GM04504 (cell line): ENCODE measurements around the gene TCP1.
A peak's percentile ranks its signal among the peaks of the same experiment; 100 is the strongest.
"Not testable (repeated sequence)": the region's sequence is repeated elsewhere in the genome, so short reads cannot be mapped to it uniquely, and the experiment has no call there.

Source experiments
- DNase-seq: peaks from one replicate; pipeline ENCODE4 v3.0.0-alpha.2; 2012; ENCODE audit warnings: low read depth

The TCP1 gene

DNA sequence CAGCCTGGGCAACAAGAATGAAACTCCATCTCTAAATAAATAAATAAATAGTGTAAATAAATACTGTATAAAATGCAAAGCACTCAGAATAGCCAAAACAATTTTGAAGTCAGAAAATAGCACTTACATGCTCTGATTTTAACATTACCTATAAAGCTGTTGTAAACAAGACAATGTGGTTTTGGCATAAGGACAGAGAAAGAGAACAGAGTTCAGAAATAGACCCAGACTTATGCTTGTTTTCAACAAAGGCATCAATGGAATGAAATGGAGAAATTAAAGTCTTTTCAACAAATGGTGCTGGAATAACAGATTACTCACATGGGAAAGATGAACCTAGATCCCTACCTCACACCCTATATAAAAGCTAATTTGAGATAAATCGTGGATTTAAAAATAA lies 17.2 kb downstream of the TCP1 start:
- no peak for DNase-seq

DNA sequence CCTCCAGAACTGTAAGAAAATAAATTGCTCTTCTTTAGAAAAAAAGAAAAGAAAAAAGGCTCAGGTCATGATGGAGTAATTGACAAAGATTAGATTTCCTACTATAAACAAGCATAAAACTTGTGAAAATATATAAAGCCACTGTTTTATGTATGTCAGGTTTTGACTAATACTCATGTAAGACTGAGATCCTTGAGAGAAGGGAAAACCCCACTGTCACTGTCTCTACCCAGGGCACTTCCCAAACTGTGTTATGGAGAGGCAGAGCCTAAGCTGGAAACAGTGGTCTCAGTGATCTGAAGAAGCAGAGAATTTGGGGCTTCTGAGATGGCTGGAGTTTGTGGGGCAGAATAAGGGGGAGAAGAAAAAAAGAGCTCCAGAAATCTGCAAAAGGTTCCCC lies 19.9 kb downstream of the TCP1 start:
- DNase-seq, result no peak

DNA sequence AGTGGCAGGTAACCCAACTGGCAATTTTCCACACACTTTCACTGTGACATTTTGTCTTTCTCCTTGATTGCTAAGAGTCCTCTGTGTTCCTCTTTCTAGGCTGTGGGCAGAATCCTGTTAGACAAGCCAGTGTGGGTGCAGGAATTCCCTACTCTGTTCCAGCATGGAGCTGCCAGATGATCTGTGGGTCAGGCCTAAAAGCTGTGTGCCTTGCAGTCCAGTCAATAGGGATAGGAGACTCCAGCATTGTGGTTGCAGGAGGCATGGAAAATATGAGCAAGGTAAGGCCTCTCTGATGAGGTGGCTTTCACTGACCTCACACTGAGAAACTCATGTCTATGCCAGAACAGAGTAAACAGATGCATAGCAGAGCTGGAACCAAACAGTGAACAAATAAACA lies 22.5 kb downstream of the TCP1 start:
- DNase-seq, result no peak

DNA sequence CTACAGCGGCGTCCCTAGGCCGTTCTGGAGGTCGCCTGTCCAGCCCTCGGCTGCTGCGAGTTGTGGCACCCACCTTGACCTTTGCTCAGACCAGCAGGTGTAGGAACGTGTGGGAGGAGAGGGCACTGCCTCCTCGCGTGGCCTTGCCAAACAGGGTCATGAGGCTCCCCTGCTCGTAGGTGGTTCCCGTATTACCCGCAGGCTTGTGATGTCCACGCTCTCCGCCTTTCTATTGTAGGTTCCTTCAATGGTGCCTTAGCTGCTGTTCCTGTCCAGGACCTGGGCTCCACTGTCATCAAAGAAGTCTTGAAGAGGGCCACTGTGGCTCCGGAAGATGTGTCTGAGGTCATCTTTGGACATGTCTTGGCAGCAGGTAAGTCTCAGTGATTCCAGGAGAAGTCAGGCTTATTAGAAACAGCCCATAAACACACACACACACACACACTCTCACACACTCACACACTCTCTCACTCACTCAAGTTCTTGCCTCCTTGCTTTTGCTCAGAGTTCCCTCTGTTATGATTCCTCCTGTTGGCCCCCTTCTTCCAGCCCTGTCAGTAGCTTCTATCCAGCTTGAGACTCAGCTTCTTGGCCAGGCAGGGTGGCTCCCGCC lies 26.6 kb downstream of the TCP1 start:
- DNase-seq, result no peak

GRCh38 chr6:159761873-159762680 lies 27.3 kb downstream of the TCP1 start, which contains the start of gene ACAT2:
ACAT2 (plus strand) TSS chr6:159762045; CDS start chr6:159762088, 43 bp downstream.
- DNase-seq, result peak; percentile 87

GRCh38 chr6:159761129-159761872 lies 28.1 kb downstream of the TCP1 start:
- DNase-seq, result no peak

DNA sequence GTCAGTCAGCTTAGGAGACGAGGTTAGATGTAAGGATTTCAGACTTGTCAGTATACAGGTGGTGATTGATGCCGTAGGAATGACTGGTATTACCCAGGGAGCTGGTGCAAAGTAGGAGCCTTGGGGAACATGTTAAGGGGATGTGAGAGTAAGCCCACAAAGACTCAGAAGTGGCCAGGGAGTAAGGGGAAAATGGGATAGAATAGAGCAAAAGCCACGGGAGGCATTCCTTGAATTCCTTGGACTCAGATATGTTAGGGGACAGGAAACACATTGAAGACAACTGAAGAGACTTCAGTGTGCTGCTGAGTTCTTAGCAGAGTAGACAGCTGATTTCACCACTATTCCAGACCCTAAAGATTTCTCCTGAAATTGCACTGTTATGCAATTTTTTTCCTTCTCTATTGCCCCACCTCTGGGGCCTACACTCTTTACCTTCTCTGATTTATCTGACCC lies 28.8 kb downstream of the TCP1 start:
- DNase-seq, result no peak

DNA sequence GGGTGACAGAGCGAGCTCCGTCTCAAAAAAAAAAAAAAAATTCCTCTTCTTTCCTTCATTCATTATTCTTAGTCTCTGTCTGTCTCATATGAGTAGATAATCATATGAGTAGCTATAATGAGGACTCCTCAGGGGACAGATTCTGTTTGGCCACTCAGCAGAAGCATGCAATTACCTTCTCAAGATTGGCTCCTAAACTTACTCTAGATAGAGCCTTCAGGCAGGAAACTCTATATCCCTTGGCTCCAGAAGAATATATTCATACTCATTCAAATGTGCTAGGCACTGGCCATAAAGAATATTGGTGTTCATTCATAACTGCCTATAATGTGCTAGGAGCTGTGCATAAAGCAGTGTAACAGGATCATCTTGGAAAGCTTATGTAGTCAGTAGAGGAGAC lies 29.8 kb downstream of the TCP1 start:
- DNase-seq, result no peak

GRCh38 chr6:159758031-159759001 lies 31.1 kb downstream of the TCP1 start:
- no peak for DNase-seq

GRCh38 chr6:159756508-159756907 lies 32.9 kb downstream of the TCP1 start:
- no peak for DNase-seq

DNA sequence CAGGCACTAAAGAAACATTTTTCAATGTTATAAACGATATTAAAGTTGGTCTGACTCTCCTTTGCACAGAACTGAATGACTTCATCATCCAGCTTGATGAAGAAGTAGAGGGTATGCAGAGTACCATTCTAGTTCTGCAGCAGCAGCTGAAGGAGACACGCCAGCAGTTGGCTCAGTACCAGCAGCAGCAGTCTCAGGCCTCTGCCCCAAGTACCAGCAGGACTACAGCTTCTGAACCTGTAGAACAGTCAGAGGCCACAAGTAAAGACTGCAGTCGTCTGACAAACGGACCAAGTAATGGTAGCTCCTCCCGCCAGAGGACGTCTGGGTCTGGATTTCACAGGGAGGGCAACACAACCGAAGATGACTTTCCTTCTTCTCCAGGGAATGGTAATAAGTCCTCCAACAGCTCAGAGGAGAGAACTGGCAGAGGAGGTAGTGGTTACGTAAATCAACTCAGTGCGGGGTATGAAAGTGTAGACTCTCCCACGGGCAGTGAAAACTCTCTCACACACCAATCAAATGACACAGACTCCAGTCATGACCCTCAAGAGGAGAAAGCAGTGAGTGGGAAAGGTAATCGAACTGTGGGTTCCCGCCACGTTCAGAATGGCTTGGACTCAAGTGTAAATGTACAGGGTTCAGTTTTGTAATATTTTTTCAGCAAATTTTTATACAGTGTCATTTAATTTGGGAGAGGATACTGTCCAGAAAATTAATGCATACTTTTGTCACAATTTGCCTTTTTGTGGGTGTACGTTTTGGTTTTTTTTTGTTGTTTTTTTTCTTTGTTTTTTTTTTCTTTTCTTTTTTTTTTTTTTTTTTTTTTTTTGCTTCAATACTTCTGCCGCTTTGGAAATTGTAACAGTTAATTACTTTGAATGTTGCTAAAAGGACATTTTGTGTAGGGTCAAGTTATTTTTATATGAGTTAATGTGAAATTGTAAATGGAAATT lies 34.2 kb downstream of the TCP1 start:
- no peak for DNase-seq

DNA sequence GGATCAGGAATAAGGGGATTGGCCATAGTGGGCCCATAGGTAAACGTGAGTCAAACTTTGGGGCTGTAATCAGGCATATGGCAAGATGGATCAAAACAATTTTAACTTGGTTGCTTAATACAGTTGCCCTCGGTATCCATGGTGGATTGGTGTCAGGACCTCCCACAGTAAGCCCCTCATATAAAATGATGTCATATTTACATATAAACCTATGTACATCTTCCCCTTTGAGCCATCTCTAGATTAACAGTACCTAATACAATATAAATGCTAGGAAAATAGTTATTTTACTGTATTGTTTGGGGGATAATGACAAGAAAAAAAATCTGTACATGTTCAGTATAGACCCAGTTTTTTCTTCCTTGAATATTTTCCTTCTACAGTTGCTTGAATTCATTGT lies 35.0 kb downstream of the TCP1 start:
- DNase-seq, result no peak

GRCh38 chr6:159753081-159753872 lies 36.1 kb downstream of the TCP1 start:
- DNase-seq, result no peak

GRCh38 chr6:159751448-159751847 lies 38.0 kb downstream of the TCP1 start:
- no peak for DNase-seq

DNA sequence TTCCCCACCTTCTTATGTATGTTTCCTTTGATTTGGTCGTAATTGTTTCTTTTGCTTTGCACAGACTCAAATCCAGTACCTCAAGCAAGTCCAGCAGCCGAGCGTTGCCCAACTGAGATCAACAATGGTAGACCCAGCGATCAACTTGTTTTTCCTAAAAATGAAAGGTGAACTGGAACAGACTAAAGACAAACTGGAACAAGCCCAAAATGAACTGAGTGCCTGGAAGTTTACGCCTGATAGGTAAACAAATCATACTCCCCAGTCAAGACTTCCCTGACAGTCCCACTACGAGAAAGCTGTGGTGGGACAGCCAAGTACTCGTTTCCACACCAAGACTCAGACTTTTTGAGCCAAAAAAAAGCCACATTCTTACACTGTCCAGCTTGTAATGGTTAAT lies 41.3 kb downstream of the TCP1 start:
- DNase-seq, result not testable (repeated sequence)

- no peak for DNase-seq
These were observed 42.6 kb downstream of the TCP1 start for GRCh38 chr6:159746759-159747158.

GRCh38 chr6:159745081-159745480 lies 44.3 kb downstream of the TCP1 start:
- DNase-seq, result no peak

- no peak for DNase-seq
These were observed 47.2 kb downstream of the TCP1 start for GRCh38 chr6:159742165-159742564.

- no peak for DNase-seq
These were observed 50.1 kb downstream of the TCP1 start for GRCh38 chr6:159739341-159739740.

GRCh38 chr6:159736908-159737307 lies 52.5 kb downstream of the TCP1 start:
- DNase-seq, result no peak
